ENCODE results near the gene MAP3K4.
"Not testable (repeated sequence)": the region's sequence is repeated elsewhere in the genome, so short reads cannot be mapped to it uniquely, and the experiment has no call there.

MAP3K4 gene

DNA sequence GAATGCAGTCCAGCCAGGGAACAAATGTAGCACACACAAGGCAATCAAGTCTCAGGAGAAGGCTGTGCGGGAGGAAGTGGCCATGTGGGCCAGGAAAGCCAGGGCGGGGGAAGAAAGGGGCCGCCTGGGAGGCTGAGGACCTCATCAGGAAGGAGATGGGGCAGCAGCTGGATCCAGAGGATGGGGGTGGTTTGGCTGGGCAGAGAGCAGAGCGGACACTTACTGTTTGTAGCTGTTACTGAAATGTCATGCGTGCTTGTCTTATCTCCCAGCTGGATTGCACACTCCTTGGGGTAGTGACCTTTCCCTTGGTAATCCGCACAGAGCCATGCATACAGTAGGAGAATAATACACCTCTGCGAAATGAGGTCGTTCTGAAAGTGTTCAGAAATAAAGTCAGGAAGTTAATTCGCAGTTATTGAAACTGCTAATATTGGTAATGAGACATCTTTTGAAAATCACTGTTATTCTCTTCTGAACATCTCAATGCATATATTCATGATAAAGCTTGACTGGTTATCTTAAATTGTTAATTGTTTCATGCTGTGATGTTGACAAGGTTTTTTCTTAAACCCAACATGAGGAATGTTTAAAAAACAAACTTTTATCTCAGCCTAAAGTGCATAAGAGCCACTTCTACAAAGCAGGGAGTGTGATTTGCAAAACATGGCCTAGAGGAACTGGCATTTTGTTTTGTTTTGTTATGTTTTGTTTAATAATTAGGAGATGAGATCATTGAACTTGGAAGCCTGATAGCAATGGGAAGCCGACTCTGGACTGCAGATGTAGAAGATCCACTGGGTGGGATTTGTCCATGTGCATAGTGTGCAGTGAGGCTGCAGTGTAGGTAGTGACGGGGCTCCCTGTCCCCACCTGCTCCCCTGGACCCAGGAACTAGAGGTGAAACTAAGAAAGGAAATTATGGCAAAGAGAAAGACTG is 18.0 kb upstream of the MAP3K4 start:
- Histone ChIP-seq H3K36me3 (ENCODE audit: insufficient read depth, low read length) (no peaks in the 10 kb centered on the region), H3K4me2 (ENCODE audit: low read length) (peak overlapping the region; percentile 43), H3K4me1 (ENCODE audit: control insufficient read depth, insufficient read depth, low read length) (peaks cover 38% of the 10 kb centered on the region), H3K9ac (ENCODE audit: low read depth, low read length) (peak overlapping the region; percentile 29), H3K9me3 (replicated peaks; ENCODE audit: low read length) (no peaks in the 10 kb centered on the region), H3K4me3 (ENCODE audit: low read length) (peak overlapping the region; percentile 25), H3K27me3 (ENCODE audit: control insufficient read depth, insufficient read depth, low read length) (no peaks in the 10 kb centered on the region)

DNA sequence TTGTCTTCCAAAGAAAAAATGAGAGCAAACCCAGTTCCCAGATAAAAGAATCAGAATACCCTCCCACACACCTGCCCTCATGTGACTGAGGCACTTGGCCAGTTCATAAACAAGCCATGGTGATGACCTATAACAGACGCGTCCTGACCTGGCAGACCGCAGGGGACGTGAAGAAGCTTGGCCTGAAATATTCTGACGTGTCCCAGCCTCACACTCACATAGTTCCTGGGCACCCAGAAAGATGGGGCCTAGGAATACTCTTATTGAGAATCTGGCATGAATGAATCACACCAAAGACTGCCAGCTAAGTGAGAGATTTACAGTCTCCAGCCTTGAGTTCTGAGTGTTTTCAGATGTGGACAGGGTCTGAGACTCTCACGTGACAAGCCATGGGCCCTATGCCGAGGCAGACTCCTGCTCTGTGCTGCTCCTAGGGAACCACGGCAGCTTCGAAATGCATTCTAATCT is 17.2 kb upstream of the MAP3K4 start:
- Histone ChIP-seq H3K9me3 (replicated peaks; ENCODE audit: low read length) (no peaks in the 10 kb centered on the region), H3K4me3 (ENCODE audit: low read length) (no peak overlapping the region), H3K36me3 (ENCODE audit: insufficient read depth, low read length) (no peaks in the 10 kb centered on the region), H3K27me3 (ENCODE audit: control insufficient read depth, insufficient read depth, low read length) (no peaks in the 10 kb centered on the region), H3K9ac (ENCODE audit: low read depth, low read length) (peak overlapping the region; percentile 29), H3K4me2 (ENCODE audit: low read length) (peak overlapping the region; percentile 43), H3K4me1 (ENCODE audit: control insufficient read depth, insufficient read depth, low read length) (peaks cover 44% of the 10 kb centered on the region)

DNA sequence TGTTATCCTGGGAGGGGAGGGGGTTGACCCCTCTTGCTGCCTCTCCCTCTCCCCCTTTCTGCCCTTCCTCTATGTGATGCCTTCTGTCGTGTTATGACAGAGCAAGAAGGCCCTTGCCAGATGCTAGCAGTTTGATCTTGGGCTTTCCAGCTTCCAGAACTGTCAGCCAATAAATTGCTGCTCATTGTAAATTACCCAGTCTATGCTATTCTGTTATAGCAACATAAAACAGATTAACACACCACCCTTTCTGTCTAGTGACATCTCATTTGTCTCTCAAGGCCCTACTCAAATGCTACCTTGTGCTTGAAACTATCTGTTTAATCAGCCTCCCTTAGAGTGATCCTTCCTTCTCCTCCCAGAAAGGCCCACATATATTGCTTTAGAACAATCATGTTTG is 16.4 kb upstream of the MAP3K4 start:
- no peak overlapping the region for H3K9ac ChIP-seq (ENCODE audit: low read depth, low read length)
- no peaks in the 10 kb centered on the region for H3K9me3 ChIP-seq (replicated peaks; ENCODE audit: low read length)
- H3K4me1 ChIP-seq (ENCODE audit: control insufficient read depth, insufficient read depth, low read length) = peaks cover 44% of the 10 kb centered on the region
- no peak overlapping the region for H3K4me2 ChIP-seq (ENCODE audit: low read length)
- H3K4me3 ChIP-seq (ENCODE audit: low read length) = no peak overlapping the region
- H3K36me3 ChIP-seq (ENCODE audit: insufficient read depth, low read length) = no peaks in the 10 kb centered on the region
- H3K27me3 ChIP-seq (ENCODE audit: control insufficient read depth, insufficient read depth, low read length) = no peaks in the 10 kb centered on the region

DNA sequence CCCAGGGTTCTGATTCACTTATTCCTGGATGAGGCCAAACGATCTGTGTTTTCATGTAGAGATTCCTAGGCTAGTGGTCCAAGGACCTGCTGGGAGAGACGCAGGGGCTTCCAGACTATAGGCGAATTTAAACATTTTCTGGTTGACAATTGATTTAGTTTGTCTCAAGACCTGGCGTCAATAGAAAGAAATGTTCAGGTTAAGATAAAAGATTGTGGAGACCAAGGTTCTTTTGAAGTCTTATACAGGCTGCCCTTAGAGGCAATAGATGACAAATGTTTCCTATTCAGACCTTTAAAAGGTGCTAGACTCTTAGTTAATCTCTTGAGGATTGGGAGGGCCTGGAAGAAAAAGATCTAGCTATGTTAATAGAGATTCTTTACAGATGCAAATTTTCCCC is 15.6 kb upstream of the MAP3K4 start:
- not testable (repeated sequence) for H3K9me3 ChIP-seq (replicated peaks; ENCODE audit: low read length); H3K4me3 ChIP-seq (ENCODE audit: low read length)
- H3K4me1 ChIP-seq (ENCODE audit: control insufficient read depth, insufficient read depth, low read length) = peaks cover 44% of the 10 kb centered on the region

DNA sequence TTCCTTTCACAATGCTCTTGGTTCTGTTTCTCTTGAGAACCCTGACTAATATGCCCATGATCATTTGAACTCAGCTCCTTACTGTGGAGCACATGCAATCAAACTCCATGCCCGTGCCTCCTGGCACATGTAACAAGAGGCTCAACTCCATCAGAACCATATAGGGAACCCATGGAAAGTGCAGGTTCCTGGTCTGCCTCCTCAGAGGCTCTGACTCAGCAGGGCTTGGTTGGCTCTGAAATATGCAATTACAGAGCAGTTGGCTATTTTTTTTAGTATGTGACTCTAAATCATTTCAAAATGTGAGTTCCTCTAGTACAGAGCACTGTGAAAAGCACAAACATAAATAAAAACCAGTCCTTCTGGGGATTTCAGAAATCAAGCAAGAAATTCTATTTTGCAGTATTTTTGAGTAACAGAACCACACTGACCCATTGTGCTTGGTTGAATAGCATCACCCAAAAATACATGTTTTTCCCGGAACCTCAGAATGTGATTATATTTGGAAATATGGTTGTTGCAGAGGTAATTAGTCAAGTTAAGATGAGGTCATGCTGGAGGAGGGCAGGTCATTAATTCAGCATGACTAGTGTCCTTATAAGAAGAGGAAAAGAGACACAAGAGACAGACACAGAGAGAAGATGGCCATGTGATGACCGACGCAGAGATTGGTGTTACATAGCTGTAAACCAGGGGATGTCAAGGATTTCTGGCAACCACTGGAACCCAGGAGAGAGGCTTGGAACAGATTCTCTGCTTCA is 13.2 kb upstream of the MAP3K4 start:
- Histone ChIP-seq H3K9me3 (replicated peaks; ENCODE audit: low read length) (no peaks in the 10 kb centered on the region), H3K9ac (ENCODE audit: low read depth, low read length) (no peak overlapping the region), H3K4me1 (ENCODE audit: control insufficient read depth, insufficient read depth, low read length) (peaks cover 33% of the 10 kb centered on the region), H3K36me3 (ENCODE audit: insufficient read depth, low read length) (no peaks in the 10 kb centered on the region), H3K27me3 (ENCODE audit: control insufficient read depth, insufficient read depth, low read length) (no peaks in the 10 kb centered on the region), H3K4me2 (ENCODE audit: low read length) (peak overlapping the region; percentile 36), H3K4me3 (ENCODE audit: low read length) (no peak overlapping the region)

More for the DNA sequence above, 15.6 kb upstream of the MAP3K4 start:
- H3K4me2 ChIP-seq (ENCODE audit: low read length); H3K27me3 ChIP-seq (ENCODE audit: control insufficient read depth, insufficient read depth, low read length); H3K9ac ChIP-seq (ENCODE audit: low read depth, low read length); H3K36me3 ChIP-seq (ENCODE audit: insufficient read depth, low read length): not testable (repeated sequence)

DNA sequence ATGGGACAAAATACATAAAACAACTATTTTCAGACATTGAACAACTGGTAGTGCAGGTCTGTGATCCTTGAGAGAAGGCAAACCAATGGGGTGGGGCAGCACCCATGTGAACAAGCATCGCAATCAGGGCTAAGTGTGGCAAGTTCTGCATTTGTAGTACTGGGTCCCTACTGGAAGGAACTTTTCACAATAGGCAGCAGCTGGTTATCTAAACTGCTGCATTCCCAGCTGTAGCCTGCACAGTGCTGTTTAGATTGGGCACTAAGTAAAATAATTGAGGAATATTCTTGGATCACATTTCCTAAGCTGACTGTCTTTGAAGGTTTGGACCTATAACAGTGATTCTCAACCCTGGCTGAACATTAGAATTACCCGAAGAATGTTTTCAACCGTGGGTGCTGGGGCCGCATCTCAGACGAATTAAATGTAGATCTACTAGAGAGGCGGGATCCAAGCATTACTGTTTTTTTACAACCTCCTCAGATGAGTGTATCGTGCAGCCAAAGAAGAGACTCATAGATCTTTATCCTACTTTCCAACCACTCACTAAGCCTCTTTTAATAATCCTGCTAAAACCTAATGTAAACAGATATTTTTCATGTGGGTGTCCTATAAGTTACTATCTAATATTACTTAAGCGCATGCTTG is 12.4 kb upstream of the MAP3K4 start:
- Histone ChIP-seq H3K4me1 (ENCODE audit: control insufficient read depth, insufficient read depth, low read length) (peaks cover 24% of the 10 kb centered on the region), H3K4me3 (ENCODE audit: low read length) (no peak overlapping the region), H3K4me2 (ENCODE audit: low read length) (no peak overlapping the region), H3K27me3 (ENCODE audit: control insufficient read depth, insufficient read depth, low read length) (no peaks in the 10 kb centered on the region), H3K9ac (ENCODE audit: low read depth, low read length) (no peak overlapping the region), H3K9me3 (replicated peaks; ENCODE audit: low read length) (no peaks in the 10 kb centered on the region), H3K36me3 (ENCODE audit: insufficient read depth, low read length) (no peaks in the 10 kb centered on the region)

DNA sequence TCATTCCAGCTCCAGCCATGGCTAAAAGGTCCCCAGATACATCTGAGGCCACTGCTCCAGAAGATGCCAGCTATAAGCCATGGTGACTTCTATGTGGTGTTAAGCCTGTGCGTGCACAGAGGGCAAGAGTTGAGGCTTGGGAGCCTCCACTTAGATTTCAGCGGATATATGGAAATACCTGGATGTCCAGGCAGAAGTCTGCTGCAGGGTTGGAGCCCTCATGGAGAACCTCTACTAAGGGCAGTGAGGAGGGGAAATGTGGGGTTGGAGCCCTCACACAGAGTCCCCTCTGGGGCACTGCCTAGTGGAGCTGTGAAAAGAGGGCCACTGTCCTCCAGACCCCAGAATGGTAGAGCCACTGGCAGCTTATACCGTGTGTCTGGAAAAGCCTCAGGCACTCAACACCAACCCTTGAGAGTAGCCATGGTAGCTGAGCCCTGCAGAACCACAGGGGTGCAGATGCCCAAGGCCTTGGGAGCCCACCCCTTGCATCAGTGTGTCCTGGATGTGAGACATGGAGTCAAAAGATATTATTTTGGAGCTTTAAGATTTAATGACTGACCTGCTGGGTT is 8.1 kb upstream of the MAP3K4 start:
- not testable (repeated sequence) for H3K9me3 ChIP-seq (replicated peaks; ENCODE audit: low read length); H3K4me2 ChIP-seq (ENCODE audit: low read length); H3K9ac ChIP-seq (ENCODE audit: low read depth, low read length); H3K4me3 ChIP-seq (ENCODE audit: low read length); H3K36me3 ChIP-seq (ENCODE audit: insufficient read depth, low read length); H3K27me3 ChIP-seq (ENCODE audit: control insufficient read depth, insufficient read depth, low read length); H3K4me1 ChIP-seq (ENCODE audit: control insufficient read depth, insufficient read depth, low read length)

DNA sequence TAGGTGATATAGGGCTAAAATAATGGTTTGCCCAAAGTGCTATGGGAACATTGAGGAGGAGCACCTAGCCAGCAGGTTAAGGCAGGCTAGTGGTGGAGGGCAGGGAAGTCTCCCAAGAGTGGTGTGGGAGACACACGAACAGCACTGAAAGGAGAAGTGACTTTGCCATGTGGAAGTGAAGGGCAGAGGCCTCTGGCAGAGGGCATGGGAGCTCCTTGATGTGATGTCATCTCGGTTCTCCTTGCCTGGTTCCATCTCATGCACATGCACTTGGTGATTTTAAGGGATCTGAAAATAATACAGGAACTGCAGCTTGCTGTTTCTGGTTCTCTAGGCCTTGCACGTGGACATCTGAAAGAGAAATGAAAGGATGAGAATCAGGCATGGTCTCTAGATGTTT is 4.7 kb upstream of the MAP3K4 start:
- Histone ChIP-seq H3K9me3 (replicated peaks; ENCODE audit: low read length) (no peaks in the 10 kb centered on the region), H3K4me1 (ENCODE audit: control insufficient read depth, insufficient read depth, low read length) (peaks cover 4% of the 10 kb centered on the region), H3K36me3 (ENCODE audit: insufficient read depth, low read length) (no peaks in the 10 kb centered on the region), H3K27me3 (ENCODE audit: control insufficient read depth, insufficient read depth, low read length) (no peaks in the 10 kb centered on the region), H3K9ac (ENCODE audit: low read depth, low read length) (no peak overlapping the region), H3K4me3 (ENCODE audit: low read length) (no peak overlapping the region), H3K4me2 (ENCODE audit: low read length) (no peak overlapping the region)

DNA sequence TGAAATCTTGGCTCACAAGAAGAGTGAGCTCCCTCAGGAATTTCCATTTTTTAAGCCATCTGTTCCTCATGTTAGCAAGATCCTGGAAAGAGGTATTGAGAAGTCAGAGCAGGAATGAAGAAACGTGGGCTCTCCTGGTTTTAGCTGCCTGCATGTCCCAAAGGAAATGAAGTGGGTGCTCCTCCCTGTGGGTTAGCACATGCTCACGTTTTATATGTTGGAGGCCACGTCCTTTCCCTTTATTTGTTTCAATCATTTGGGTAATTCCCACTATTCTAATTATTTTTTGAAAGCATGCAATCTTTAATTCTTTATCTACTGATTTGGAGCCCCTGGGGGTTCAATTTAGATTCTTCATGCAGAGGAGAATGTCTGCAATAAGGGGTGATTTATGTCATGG is 4.3 kb upstream of the MAP3K4 start:
- Histone ChIP-seq H3K4me2 (ENCODE audit: low read length) (no peak overlapping the region), H3K27me3 (ENCODE audit: control insufficient read depth, insufficient read depth, low read length) (no peaks in the 10 kb centered on the region), H3K36me3 (ENCODE audit: insufficient read depth, low read length) (no peaks in the 10 kb centered on the region), H3K9ac (ENCODE audit: low read depth, low read length) (no peak overlapping the region), H3K4me3 (ENCODE audit: low read length) (no peak overlapping the region), H3K4me1 (ENCODE audit: control insufficient read depth, insufficient read depth, low read length) (peaks cover 4% of the 10 kb centered on the region), H3K9me3 (replicated peaks; ENCODE audit: low read length) (no peaks in the 10 kb centered on the region)

DNA sequence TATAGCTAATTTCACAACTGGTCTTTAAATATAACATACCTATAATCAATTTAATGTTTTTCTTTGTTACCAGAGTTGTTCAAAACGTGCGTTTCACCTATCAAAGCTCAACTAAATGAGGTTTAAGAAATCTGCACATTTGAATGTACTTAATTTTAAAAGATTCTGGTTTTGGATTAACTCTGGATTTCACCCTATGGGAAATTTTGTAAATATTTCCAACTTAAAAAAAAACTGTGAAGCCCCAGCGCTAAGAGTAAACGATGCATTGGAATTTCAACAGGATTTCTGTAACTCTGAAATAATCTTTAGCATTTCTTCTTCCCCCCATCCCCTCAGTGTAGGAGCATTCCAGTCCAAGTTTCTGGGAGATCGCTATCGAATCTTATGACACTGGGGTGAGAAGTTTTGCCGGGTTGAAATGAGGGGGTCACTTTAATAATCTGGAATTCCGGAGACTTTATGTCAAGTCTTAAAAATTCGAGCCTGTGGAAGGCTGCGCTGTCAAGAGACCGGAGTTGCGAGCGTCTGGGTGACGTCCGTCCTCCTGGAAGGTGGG is 643 bp upstream of the MAP3K4 start:
- Histone ChIP-seq H3K9ac (ENCODE audit: low read depth, low read length) (peak overlapping the region; percentile 95), H3K4me1 (ENCODE audit: control insufficient read depth, insufficient read depth, low read length) (peaks cover 5% of the 10 kb centered on the region), H3K4me3 (ENCODE audit: low read length) (peak overlapping the region; percentile 76), H3K4me2 (ENCODE audit: low read length) (peak overlapping the region; percentile 90), H3K36me3 (ENCODE audit: insufficient read depth, low read length) (no peaks in the 10 kb centered on the region), H3K9me3 (replicated peaks; ENCODE audit: low read length) (no peaks in the 10 kb centered on the region), H3K27me3 (ENCODE audit: control insufficient read depth, insufficient read depth, low read length) (no peaks in the 10 kb centered on the region)

Data from skeletal muscle satellite cell (primary cell).